NCI-H1048 (cell line): ENCODE results near the gene TIRAP.
"Not testable (repeated sequence)": the region's sequence is repeated elsewhere in the genome, so short reads cannot be mapped to it uniquely, and the experiment has no call there.

ENCODE experiments used
- DNase-seq: peaks from one replicate; lab custom pipeline; 2025; lab: John Stamatoyannopoulos, UW

The TIRAP gene

DNA sequence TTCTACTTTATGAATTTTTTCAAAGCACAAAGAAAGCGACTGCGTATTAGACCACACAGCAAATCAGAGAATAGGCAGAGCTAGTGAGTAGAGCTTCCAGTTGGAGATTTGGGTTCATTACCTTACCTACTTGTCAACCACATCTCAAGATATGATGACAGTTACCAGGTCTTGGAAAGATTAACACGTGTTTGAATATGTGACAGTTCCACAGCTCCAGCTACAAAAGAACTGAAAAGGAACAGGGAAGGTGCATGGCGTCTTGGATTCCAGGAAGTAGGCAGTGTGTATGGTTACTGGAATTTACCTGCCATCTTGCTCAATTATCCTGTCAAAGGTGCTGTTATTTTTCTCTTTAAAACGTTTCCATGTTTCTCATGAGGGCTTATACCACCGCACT, 5.3 kb downstream of the TIRAP start:
- no peak for DNase-seq

DNA sequence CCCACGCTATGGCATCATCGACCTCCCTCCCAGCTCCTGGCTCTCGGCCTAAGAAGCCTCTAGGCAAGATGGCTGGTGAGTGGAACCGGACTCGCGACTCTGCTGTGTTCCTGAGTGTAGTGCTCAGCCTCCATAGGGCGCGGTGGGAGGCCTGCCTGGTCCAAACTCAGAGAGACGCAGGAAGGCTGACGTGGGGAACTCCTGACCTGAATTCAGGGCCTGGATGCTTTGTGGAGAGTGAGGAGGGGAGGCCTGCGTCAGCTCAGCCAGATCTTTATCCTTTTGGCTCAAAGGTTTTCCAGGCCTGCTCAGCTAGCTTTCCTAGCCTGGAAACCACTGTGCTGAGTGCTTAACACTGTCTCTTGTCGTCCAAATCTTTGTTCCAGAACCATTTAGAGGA, 8.0 kb downstream of the TIRAP start:
- no peak for DNase-seq

DNA sequence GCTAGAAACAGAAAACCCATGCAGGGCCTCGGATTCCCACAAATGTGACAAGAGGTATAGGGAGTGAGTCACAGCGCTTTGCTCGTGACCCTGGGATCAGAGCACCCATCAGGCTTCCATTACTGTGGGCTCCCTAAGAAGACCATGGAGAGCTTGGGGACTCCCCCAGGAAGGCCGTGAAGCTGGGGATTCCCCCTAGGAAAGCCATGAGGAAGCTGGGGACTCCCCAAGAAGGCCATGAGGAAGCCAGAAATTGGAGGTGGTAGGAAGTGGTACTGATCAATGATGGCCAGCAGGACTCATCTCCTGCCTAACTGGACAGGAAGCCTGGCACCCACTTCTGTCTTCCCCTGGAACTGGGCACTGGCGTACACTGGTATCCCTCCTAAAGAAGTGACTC, 10.8 kb downstream of the TIRAP start:
- no peak for DNase-seq

DNA sequence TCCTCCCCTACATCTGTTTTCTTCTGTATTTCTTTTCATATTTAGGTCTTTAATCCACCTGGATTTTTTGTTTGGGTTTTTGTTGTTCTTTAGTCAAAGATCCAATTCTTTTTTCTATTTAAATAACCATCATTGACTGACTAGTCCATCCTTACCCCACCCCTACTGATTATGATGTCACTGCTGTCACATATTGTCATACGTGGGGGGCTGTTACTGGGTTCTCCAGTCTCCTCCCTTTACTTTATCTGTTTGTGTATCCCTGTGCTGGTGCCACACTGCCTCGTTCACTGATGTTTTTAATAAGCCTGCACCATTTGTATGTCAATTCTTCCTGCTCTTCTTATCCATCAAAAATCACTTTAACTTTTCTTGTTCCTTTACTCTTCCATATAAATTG, 14.1 kb downstream of the TIRAP start:
- no peak for DNase-seq

DNA sequence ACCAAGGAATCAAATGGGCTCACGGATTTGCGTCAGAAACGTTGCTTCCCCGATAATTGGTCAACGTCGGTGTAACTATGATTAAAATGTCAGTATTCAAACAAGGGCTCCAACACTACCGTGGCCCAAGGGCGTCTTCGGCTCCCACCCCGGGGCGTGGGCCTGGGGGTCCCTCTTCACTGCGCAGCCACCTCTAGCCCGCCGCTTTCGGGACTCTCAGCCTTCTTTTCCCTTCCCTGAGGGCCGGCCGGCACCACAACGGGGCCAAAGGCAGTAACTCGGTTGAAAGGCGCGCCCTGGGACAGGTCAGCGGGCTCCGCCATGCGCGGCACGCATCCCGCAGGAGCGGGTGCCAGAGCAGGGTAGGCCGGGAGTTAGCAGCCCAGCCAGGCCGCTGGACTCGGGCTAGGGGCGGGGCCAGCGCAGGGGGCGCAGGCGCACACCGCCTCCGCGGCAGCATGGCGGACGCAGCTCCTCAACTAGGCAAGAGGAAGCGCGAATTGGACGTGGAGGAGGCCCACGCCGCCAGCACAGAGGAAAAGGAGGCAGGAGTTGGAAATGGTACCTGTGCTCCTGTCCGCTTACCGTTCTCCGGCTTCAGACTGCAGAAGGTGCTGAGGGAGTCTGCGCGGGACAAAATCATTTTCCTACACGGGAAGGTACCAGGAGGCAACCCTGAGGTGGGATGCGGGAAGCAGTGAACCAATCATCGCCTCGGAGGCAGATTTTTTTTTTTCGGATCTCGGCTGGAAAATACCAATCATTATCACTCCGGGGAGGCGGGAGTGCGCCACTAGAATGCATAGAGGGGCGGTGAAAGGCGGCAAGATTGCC, 20.9 kb downstream of the TIRAP start, which contains the start of gene DCPS:
DCPS (plus strand) TSS at position 438 of the 834 bp plus-strand sequence; CDS start at position 459, 21 bp downstream.
- DNase-seq, result peak; percentile 76

DNA sequence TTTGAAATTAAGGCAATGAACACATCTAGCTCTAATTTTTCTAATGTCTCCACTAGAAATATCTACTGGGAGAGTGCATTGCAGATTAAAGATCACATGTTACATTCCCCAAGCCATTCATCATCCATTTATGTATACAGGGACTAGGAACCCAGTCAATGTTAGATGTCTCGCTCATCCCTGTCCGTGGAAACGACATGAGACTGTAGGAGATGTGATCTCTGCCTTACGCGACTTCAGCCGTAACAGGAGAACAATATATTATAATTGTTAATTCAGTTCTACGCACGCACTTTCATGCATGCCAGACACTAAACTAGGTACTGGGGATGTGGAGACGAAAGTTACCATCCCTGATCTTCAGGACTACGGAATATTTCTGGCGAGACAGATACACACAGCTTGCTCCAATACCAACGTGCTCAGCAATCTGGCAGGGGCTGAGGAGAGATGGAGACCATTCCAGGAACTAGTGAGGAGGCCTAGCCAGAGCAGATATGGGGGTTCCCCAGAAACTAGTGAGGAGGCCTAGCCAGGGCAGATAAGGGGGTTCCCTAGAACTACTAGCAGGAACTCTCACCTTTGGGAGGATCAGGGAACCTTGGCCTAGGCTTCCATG, 21.7 kb downstream of the TIRAP start:
- DNase-seq, result no peak

DNA sequence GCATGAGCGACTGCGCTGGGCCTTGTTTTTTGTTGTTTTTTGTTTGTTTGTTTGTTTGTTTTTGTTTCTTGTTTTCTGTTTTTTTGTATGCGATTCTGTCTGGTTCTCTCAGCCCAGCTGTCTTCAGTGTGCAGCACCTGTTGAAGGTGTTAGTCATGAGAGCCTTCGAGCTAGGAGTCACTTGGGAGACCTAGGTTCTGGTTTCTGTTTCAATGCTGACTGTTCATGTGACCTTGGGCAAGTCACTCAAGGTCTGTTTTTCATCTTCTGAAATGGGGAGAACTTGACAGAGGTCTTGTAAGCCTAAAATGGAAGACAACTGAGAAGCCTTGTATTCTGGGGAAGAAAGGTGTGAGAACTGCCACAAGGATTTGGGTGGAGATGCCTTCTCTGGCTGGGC, 22.8 kb downstream of the TIRAP start:
- no peak for DNase-seq

DNA sequence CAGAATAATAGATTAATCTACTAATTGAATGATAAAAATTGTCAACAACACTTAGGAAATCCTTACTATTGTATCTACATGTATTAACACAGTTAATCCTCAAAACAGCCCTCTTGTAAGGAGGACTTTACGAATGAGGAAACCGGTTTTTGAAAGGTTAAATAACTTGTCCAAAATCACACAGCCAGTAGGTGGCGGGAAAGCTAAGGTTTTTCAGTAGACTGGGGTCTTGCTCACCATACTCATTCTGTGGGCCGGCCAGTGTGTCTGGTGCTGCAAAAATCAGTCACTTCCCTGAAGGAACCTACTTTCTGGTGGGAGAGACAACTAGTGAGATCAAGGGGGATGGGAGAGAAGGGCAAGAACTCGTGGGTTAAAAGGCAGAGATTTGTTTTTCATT, 24.8 kb downstream of the TIRAP start:
- DNase-seq, result no peak

DNA sequence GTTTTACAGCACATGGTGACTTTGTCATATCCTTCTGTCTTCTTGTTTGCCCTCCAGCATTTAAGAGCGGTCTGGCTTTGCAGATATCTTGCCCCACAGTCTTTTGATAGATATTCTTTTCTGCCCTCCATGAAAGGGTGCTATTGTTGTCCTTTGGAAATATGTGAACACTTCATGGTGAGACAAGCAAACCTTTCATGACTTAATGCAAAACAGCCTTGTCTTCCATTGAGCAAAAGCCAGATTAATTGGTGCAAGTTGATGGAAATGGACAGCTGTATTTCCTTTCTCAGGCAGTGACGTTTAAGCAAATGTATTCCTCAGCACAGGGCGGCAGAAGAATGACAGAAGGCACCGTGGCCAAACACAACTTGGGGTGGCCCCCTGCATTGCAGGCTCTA, 25.4 kb downstream of the TIRAP start:
- DNase-seq, result peak; percentile 74

DNA sequence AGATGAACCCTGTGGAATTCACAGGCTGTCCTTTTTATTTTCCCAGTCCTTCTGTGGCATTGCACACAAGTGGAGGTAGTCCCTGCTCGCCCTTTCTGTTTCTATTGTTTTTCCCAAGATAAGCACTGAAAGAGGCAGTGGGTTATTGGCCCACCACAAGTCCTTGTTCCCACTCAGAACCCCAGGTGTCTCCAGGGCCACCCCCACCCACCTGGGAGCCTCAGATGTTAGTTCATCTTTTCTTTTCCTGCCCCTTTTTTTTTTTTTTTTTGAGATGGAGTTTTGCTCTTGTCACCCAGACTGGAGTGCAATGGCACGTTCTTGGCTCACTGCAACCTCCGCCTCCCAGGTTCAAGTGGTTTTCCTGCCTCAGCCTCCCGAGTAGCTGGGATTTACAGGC, 25.9 kb downstream of the TIRAP start:
- not testable (repeated sequence) for DNase-seq

DNA sequence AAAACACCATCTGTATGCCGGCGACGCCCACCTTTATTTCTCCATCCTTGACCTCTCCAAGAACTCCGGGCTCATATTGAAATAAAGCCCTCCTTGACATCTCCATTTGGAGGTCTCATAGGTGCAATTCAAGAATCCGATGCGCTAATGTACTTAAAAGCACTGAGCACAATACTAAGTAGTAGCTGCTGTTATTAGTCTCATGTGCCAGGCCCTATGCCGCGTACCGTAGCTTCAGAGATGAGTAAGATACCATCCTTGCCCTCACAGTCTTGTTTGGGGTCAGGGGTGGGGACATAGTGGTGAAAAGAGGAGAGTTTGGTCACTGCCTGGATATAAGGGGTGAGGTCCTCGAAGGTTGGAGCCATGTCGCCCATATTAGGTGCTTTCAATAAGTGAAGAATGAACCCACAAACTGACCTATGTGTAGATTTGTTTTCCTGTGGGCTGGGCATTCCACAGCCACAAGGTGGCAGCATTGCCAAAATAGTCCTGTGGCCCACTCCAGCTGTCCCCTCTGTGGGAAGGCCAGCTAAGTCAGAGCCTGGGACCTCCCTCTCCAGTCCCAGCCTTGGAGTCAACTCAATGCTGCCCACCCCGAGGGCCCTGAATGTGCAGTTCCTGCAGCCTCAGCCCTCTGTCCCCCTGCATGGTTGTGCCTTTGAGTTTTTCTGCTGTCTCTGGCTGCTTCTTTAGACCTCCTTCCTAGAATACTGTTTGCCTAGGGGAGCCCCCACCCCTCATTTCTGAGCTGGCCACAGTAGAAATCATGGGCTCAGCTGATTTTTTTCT, 27.5 kb downstream of the TIRAP start:
- DNase-seq, result peak; percentile 55

DNA sequence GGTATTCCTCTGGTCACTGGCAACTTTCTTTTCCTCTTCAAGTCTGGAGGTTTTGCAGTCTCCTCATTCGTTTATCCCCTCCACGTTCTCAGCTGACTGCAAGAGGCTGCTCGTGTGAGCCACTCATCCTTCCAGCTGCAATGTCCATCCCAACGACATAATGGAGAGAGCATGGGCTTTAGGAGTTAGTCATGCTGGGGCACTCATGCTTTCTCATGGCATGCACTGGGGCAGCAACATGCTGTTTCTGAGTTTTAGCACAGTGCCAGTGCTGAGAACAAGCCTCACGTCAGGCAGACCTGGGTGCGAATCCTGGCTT, 28.1 kb downstream of the TIRAP start:
- no peak for DNase-seq

DNA sequence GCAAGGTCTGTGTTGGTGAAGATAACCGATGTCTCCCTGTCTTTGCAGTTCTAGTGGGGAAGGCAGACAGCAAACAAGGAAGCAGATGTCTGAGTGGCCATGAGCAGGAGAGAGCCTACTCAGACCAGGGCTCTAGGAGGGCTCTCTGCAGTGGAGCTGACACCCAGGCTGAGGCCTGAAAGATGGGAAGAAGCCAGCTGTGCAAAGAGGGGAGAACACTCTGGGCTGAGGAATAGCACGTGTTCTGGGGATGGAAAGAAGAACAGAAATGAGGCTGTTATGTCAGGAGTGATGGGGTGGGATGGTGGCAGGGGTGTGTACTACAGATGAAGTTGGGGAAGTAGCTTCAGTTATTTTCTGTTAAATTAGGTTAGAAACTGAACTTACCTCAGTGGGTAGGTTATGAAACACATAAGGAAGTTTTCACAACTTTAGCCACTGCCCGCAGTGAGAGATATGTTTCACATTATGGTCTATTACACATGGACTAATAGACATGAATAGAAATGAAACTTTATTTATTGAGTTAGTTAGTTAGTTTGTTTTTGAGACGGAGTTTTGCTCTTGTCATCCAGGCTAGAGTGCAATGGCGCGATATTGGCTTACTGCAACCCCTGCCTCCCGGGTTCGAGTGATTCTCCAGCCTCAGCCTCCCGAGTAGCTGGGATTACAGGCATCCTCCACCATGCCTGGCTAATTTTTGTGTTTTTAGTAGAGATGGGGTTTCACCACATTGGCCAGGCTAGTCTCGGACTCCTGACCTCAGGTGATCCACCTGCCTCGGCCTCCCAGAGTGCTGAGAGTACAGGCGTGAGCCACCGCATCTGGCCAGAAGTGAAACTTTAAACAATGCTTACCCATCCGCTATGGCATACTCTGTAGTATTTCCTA, 28.8 kb downstream of the TIRAP start:
- DNase-seq, result no peak

DNA sequence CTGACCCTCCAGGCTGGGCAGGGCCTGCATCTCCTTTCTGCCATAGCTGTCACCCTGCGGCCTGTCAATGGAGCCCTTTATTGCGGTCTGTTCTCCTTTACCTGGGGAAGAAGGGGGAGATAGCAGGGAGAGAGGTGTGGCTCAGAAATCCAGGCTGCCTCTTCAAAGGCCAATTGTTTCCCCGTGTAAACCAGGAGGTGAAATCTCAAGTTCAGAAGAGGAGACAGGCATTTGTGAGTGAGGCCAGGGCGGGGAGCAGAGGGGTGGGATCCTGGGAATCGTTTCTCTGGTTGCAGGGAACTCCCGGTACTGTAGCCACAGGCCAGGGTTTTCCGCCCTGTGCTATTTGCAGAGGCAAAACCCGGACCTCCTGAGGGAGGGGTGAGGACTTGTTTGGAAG, 30.1 kb downstream of the TIRAP start:
- no peak for DNase-seq

DNA sequence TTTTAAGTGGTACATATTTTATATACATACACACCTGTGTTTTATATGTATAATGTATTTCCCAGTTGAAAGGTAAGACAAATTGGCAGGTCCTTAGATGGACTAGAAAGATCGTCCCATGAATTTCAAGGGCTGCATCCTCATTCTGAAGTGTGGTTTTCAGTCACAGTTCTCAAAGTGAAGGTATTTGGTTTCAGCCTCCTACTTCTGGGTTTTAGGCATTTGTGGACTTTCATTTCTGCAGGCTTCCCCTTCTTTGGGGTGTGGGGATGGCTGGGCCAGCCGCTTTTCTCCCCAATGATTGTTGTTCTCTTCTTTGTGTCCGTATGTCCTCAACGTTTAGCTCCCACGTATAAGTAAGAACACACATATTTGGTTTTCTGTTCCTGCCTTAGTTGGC, 30.9 kb downstream of the TIRAP start:
- no peak for DNase-seq

DNA sequence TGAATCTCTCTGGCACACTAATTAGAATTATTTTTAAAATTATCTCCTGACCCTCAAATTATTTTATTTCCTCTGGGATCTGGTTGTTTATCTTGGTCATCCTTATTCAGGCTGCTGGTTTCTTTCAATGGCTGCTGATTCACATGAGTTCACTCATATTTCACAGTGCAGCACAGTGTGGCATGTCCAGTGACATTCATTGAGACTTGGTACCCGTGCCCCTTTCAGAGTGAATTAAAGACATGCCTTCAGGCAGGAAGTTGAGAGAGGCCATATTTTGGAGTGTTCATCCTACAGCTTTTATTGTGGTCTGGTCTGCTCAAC, 34.5 kb downstream of the TIRAP start:
- DNase-seq, result no peak

DNA sequence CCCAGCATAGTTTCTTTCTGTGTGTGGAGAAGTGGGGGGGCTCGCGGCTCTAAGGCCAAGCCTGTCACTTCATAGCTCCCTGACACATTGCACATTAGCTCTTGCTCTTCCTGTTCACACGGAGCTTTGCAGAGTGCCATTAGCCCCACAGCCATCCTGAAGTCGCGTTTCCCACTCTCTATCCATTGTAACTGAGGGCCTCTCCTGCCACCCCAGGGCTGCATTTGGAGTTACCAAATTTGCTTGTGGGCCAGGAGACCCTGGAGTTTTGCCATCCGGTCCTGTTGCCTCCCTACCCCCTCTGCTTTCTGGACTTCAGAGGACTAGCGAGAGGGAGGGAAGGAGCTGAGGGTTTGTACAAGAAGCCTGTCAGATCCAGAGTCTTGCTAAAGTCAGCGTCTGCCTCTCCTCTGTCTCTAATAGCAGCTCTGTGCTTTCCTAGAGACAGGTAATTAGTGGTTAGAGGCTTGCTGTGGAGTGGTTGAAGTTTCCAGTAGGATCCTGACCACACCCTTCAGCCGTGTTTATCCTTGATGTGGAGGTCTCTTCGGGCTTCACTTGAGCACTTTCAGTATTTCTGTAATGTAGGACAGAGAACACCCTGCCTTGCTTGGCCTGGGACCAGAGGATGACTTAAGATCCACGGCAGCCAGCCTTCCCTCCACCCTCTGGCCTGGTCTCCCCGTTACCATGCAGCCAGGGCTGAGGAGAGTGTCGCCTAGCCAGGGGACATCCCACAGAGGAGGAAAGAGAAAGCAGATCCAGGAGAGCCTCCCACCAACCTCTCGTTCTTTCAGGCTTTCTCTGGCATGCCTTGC, 35.1 kb downstream of the TIRAP start:
- DNase-seq, result no peak

DNA sequence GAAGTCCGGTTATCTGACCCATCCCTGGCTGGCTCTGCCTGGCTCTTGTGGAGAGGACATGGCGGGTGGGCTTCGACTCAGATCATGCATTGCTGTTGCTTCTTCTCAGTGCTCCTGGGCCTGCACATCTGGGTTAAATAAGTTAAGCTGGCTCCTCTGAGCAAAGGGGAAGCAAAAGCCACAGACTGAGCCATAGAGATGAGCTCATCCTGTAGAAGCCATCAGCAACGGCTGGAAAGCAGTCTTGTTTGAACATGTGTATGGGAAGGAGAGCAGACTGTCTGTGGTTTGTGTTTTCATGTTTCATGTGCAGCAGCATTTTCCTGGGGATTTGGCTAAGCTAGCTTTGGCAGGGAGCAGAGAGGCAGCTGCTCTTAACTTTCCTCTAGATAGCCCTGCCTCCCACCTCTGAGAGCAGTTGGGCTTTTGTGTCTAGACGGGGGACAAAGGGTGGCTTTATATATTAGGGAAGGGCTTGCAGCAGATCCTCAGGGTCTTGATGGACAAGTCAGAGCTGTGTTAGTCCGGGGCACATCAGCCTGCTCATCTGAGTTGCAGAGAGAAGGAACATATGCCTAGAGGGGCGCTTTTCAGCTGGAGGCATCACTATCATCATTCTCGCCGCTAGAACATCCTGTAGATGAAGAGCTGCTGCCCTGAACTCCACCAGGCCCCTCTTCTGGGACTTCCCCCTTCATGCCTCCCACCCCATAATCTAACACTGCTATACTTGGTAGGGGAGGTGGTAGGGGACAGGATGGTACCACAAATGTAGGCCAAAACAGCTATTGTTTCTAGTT, 35.9 kb downstream of the TIRAP start:
- DNase-seq, result no peak

DNA sequence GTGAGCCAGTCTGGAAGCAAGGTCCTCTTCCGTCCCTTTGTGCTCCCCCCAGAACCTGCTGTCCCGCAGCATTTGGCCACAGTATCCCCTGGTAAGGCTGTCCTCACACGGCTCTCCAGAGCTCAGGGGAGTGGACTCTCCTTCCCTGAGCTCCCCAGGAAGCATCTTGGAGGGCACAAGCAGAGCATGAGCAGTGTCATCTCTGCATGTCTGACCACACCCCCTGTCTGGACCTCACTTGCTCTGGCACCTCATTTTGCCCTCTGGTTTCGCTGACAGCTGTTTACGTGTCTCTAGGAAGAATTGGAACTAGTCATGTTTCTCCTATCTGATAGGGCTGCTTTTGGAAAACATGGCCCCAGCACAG, 36.5 kb downstream of the TIRAP start:
- no peak for DNase-seq

DNA sequence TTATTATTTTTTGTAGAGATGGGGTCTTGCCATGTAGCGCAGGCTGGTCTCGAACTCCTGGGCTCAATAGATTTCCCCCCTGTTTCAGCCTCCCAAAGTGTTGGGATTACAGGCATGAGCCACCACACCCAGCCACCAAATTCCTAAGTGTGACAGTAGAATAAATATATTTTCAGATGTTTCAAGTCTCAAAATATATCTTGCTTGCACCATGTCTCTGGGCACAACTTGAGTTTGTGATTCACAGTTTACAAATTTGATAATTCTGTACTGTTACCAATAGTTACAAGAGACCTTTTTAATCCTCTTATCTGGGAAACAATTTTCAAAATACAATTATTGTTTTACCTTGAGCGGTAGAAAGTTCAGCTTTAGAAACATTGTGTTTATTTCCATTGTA, 40.1 kb downstream of the TIRAP start:
- no peak for DNase-seq
